GM21367 (cell line): ENCODE data around the gene RFXANK.
"Not testable (repeated sequence)": the region's sequence is repeated elsewhere in the genome, so short reads cannot be mapped to it uniquely, and the experiment has no call there.

Experiments used
- ATAC-seq: cut with Tn5 transposase; IDR thresholded peaks from one replicate; pipeline ENCODE4 v1.9.1; 2021; ENCODE audit not compliant: unreplicated experiment

Gene RFXANK, protein sequence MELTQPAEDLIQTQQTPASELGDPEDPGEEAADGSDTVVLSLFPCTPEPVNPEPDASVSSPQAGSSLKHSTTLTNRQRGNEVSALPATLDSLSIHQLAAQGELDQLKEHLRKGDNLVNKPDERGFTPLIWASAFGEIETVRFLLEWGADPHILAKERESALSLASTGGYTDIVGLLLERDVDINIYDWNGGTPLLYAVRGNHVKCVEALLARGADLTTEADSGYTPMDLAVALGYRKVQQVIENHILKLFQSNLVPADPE

GRCh38 chr19:19192078-19192882 lies at the start of gene RFXANK, which contains the start of gene BORCS8:
Gene RFXANK (plus strand): TSS chr19:19192258. CDS start chr19:19193947, 1,689 bp downstream.
Gene BORCS8 (minus strand): TSS chr19:19192152. CDS start chr19:19192117, 35 bp downstream.
- ATAC-seq = peak; percentile 76

GRCh38 chr19:19142347-19142746 lies 49.7 kb upstream of the RFXANK start:
- ATAC-seq = no peak

GRCh38 chr19:19145281-19145680 lies 46.8 kb upstream of the RFXANK start:
- ATAC-seq = no peak

DNA sequence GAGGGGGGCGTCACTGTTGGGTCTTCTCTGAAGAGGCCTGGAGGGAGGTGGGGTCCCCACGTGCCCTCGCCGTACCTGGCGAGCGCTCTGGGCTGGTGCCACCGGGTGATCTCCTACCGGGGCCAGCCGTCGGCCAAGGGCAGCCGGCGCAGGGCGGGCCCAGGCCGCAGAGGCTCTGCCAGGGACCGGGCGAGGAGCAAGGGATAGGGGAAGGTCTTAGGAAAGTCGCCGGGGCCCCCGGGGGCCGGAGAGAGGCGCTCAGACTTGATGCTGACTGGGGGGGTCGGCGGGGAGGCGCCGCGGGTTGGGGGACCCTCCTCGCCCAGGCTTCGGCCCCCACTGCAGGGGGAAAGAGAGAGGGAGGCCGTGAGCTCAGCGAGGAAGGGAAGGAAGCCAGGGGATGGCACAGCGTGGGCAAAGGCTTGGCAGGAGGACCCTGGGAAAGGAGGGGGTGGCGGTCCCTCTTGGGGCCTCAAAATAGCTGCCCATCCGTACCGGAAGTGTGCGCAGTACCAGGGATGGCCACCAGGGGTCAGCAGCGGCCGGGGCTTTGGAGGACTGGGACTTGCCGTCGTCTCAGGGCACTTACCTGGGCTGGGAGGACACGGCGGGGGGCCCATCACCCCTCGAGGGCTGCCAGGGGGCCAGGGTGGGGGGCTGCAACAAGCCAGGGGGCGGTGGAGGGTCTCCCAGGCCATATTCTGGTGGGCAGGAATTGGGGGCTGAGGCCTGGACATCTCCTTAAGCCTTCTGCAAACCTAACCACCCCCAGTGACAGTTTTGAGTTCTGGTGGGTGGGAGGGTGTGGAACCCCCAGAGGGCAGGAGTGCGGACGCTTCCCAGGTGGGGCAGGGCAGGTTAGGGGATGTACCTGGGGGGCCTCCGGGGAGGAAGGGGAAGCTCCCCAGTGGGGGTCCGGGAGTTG lies 46.1 kb upstream of the RFXANK start:
- no peak for ATAC-seq

GRCh38 chr19:19146865-19147264 lies 45.2 kb upstream of the RFXANK start:
- no peak for ATAC-seq

DNA sequence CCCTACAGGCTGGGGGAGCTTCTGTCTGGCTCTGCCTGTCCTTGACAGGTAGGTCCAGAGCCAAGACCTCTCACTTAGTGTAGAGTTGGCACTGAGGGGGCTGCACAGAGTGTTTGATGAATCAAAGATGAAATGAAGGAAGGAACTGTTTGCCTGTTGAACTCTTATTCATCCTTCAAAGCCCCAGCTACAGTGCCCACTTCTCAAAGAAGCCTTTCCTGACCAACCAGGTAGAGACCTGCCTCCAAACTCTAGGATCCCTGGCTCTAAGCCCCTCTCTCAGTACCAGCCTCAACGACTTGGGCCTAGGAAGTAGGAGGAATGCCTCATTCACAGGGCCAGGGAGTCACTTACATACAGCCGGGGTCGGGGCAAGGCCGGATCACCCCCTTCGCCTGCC lies 44.7 kb upstream of the RFXANK start:
- ATAC-seq = no peak

DNA sequence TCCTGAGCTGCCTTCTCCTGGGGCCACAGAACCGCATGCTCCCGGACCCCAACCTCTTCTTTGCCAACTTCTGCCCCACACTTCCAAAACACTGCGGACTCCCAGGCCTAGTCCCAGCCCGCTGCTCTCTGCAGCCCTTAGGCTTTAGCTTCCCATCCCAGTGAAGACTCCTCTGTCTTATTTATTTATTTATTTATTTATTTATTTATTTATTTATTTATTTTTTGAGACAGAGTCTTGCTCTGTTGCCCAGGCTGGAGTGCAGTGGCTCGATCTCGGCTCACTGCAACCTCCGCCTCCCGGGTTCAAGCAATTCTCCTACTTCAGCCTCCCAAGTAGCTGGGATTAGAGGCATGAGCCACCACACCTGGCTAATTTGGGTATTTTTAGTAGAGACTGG lies 43.6 kb upstream of the RFXANK start:
- not testable (repeated sequence) for ATAC-seq

DNA sequence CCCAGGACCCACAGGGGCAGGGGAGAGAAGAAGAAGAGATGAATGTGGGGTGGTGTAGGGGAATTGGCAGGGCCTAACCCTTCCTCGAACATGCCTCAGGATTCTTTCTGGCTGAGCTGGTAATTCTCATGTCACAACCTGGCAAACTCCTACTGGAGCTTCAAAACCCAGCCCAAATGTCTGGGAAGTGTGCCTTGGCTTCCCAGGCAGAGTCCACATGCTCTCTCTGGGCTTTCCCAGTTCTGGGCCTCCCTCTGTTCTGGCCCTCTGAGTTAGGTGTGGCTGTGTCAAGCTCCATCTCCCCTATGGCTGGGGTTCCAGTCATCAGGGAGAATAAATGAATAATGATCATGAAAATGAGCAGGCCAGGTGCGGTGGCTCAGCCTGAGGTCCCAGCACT lies 42.6 kb upstream of the RFXANK start:
- ATAC-seq = no peak

GRCh38 chr19:19151418-19151817 lies 40.6 kb upstream of the RFXANK start:
- ATAC-seq = no peak

- no peak for ATAC-seq
These were observed 39.2 kb upstream of the RFXANK start for GRCh38 chr19:19152668-19153384.

DNA sequence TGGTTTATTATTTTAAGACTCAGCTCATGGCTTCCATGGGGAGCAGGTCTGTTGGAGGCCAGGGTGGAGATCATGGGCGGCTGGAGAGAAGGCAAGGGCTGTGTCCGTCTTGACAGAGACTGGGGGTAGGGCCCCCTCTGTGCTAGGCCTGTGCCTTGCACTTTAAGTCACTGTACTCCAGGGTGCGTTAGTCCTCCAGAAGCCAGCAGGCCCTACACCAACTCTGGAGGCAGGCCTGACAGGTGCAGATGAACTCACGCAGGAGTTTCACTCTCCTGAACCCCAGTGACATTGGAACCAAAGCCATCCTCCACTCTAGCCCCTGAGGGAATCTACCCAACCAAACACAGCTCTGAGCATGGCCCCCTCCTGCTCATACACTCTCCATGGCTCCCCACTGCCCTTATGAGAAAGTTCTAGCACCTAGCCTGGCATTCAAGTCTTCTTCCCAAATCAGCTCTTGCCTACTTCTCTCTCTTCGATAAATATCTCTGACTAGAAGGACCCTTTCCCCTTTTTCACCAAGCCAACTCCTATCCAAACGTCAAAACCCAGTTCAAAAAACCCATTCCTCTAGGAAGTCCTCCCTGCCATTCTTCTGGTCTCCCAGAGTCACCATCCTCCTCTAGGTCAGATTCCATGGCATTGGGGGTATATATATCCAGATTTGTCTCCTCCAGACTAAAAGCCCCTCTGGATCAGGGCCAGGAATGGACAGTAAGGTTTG lies 37.1 kb upstream of the RFXANK start:
- ATAC-seq = no peak

DNA sequence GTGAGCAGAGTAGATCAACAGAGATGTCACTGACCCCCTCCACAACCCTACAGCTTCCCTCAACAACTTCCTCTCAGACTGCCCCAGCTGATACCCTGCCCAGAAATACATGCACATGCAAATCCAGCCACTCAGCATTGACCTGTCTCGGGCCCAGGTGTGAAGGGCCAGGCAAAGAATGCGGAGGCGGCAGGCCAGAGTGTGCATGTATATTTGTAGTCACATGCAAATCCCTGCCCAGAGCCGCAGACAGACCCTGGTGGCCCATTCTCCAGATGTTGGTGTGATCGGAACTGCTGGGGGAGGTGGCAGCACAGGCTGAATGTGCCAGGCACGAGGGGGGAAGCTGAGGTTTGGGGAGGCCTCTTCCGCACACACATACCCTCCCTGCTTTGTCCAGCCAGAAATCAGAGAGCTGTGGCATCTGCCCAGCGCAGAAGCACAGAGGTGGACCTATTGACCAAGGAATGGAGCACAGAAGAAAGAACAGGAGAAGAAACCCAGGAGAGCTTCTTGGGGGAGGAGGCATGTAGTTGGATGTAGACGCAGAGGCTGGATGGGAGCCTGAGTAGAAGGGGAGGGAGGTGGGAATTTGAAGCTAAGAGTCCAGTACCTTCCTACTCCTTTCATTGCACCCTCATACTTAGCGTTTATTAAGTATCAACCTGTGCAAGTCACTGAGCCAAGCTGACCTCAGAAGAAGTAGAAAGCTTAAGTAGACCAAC lies 36.4 kb upstream of the RFXANK start:
- peak; percentile 56 for ATAC-seq

DNA sequence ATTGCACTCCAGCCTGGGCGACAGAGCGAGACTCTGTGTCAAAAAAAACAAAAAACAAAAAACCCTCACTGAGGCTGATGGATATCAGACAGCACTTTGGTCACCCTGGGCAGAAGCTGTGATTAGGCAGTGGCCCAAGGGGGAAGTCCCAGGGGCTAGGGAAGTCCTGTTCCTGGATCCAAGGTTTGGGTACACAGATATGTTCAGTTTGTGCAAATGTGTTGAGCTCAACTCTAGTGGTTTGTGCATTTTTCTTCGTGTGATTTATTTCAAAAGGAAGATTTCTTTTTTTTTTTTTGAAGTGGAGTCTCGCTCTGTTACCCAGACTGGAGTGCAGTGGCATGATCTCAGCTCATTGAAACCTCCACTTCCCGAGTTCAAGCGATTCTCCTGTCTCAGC lies 34.2 kb upstream of the RFXANK start:
- no peak for ATAC-seq

- no peak for ATAC-seq
These were observed 32.5 kb upstream of the RFXANK start for GRCh38 chr19:19159534-19159933.

DNA sequence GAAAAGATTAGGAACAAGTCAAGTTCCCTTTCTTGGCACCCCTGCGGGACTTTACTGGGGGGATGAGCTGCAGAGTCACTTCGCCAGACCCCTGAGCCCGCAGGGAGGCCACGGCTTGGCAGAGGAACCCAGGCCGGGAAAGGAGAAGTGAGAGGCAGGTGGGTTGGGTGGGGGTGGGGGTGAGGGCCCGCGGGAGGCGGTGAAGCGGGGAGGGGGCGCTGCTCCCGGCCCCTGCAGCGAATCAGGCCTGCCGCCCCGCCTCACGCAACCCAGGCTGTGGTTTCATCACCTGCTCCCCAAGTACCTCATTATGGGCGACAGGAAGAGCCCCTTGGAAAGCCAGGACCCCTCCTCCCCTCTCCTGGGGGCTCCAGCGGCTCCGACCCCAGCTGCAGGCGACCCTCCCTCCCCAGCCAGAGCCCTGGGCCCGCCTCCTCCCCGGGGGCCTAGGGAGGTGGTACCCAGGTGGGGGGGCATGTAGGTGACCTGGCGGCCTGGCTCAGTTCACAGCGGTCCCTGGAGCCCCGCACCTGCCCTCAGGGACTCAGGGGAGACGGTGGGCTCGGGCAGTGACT lies 31.5 kb upstream of the RFXANK start:
- no peak for ATAC-seq

GRCh38 chr19:19162495-19162894 lies 29.6 kb upstream of the RFXANK start:
- no peak for ATAC-seq

- ATAC-seq = no peak
These were observed 26.7 kb upstream of the RFXANK start for GRCh38 chr19:19165396-19165795.

DNA sequence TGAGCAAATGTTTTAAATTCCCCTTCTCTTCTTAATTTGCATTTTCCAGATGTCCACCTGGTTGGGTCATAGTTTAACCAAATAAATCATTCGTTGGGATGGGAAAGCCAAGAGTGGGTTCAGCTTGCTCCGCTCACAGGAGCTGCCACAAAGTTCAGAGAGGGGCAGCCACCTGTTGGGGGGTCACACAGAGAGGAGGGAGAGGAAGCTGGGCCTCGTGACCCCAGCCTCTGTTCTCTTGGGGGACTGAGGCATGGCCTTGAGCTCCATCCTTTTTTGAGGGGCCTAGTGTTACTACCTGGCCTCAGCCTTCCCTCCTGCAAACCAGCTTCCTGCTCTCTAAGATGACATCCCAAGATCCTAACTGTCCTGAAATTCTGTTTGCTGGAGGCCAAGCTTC lies 24.4 kb upstream of the RFXANK start:
- ATAC-seq = no peak
